NCI-H82 treated with DMSO at 0.1 percent for 48 hours (cell line): Measurements from ENCODE around the gene COPE.

Source experiments
- DNase-seq: peaks from one replicate; lab custom pipeline; 2025; ENCODE audit not compliant: unreplicated experiment; lab: John Stamatoyannopoulos, UW

The COPE gene

DNA sequence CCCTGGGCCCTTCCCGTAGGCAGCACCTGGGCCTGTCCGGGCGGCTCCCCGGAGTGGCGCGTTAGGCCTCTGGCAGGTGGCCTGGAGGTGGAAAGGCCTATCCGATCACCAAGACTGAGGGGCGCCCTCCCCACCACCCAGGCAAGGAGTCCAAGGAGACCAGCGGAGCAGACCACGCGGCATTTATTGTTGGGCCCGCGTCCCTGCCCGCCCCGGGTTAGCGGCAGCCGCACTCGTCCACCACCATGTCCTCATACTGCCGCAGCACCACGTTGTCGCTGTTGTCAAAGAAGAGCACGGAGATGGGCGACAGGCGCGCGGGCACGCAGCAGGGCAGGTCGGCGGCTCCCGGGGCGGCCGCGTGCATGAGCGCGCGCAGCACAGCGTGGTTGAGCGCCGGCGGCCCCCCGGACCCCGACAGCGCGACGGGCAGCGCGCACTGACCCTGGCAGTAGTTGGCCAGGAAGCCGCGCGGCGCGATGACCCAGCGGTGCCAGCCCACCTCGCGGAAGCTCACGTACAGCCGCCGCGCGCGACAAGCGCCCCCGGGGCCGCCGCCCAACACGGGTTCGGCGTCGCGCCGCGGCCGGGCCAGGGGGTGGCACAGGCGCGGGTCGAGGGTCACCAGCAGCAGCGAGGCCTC, 50.7 kb downstream of the COPE start:
- DNase-seq, result no peak

DNA sequence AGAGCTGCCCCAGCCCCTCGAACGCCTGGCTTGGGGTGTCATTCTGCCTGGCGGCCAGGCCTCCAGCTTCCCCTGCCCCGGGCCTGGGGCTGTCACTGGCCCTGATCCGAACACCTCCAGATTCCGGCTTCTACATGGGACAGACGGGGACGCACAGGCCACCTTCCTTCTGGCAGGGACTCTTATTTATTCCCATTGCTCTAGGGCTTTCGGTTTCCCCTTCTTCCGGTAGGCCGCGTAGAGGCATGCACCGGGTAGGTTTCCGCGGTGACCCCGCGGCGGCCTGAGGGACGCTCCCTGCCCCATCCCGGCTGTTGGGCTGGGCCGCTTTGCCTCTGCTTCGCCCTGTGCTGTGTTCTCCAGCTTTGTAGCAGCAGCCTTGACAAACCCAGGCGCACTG, 51.4 kb downstream of the COPE start:
- no peak for DNase-seq

DNA sequence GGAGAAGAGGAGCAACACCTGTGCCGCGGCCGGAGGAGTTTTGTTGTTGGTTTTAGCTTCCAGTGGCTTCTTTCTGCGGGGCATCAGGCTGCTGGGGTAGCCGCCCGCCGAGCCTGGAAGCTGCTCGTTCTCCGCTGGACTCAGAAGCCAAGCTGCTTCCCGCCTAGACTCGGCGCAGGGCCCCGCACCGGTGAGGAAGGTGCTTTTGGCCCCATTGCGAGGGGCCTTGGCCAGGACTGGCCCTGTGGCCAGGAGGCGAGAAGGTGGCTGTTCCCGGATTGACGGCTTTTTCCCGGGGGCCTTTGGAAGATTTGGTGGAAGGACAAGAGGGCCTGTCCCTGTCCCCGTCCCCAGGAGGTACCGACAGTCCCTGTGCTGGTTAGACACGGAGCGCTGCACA, 52.0 kb downstream of the COPE start:
- no peak for DNase-seq

DNA sequence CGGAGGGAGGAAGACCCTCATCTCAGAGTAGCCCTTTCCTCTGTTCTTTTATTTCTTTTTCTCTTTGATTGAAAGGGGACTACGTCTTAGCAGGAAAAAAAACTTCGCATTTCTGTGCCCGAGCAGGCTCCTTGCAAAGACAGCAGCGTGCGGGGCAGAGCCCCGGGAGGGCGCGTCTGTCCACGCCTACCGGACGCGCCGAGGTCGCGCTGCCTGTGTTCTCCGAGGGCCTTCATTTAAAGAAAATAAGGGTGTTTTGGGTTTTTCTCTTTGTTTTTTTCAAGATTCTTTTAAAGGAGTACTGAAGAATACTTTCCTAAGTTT, 52.4 kb downstream of the COPE start:
- DNase-seq, result no peak

DNA sequence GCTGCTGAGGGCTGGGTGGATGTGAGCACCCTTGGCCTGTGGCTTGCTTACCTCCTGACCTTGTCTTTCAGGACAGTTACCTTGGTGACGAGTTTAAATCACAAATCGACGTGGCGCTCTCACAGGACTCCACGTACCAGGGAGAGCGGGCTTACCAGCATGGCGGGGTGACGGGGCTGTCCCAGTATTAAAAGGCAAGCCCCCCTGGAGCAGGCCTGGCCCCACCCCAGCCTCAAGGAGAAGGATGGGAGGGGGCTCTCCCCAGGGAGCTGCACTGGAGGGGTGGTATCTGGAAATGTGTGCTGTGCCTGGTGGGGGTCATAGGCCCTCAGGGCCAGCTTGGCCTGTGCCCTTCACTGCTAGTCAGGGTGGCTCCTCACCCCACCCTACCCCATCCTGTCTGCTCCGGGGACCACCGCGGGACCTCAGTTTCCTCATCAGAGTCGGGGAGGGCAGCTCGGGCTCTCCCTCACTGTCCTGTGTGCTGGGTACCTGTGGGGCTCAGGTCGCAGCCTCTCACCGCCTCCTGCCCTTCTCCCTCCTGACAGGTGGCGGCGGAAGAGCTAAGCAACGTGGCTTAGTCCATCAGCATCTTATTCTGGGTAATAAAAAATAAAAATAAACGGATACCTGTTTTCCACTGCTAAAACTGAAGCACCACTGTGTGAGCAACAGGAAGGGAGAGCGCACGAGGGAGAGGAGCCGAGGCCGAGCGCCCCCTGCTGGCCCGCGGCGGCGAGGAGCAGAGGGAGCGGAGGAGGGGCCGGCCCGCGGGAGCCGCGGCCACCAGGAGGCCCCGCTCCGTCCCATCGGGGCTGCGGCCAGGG, 53.0 kb downstream of the COPE start:
- DNase-seq, result peak; percentile 29

DNA sequence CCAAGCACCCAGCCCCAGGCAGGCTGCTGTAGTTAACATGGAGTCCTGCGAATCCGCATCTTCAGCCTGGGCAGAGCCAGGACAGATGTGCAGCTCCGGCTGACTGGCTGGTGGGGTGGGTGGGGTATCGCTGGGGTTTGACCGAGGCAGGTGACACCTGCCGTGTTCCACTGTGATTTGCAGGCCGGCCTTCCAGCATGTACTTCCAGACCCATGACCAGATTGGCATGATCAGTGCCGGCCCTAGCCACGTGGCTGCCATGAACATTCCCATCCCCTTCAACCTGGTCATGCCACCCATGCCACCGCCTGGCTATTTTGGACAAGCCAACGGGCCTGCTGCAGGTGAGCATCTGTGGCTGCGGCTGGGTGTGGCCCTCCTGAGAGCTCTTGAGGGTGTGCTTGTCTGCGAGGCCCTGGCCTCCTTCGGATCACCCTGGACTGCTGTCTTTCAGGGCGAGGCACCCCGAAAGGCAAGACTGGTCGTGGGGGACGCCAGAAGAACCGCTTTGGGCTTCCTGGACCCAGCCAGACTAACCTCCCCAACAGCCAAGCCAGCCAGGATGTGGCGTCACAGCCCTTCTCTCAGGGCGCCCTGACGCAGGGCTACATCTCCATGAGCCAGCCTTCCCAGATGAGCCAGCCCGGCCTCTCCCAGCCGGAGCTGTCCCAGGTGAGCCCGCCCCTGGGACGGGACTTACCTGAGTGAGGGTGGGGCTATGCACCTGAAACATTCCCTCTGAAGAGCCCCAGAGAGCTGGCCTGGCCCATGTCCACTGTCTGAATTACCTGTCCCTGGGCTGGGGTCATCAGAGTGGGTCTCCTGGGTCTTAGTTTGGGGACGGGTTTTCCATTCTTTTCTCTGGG, 53.8 kb downstream of the COPE start:
- DNase-seq, result no peak

DNA sequence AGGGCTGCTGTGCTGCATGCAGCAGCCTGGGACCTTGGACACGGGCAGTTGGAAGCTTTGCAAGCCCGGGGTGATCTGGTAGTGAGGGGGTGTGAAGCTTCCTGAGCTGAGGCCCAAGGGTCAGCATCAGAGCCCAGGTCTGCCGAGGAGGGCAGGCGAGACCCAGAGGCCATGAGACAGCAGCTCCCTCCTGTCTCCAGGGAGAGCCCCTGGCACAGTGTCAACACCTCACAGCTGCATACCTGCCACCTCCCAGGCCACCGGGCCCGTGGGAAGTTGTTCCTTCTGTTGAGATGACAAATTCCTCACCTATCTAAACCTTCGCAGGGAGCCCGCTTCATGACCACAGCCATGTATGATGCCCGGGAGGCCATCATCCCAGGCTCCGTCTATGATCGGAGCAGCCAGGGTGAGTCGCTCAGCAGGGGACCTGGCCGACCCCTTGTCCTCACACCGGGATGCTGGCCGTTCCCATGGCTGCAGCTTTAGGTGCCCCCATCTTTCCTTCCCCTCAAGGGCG, 55.3 kb downstream of the COPE start:
- no peak for DNase-seq

DNA sequence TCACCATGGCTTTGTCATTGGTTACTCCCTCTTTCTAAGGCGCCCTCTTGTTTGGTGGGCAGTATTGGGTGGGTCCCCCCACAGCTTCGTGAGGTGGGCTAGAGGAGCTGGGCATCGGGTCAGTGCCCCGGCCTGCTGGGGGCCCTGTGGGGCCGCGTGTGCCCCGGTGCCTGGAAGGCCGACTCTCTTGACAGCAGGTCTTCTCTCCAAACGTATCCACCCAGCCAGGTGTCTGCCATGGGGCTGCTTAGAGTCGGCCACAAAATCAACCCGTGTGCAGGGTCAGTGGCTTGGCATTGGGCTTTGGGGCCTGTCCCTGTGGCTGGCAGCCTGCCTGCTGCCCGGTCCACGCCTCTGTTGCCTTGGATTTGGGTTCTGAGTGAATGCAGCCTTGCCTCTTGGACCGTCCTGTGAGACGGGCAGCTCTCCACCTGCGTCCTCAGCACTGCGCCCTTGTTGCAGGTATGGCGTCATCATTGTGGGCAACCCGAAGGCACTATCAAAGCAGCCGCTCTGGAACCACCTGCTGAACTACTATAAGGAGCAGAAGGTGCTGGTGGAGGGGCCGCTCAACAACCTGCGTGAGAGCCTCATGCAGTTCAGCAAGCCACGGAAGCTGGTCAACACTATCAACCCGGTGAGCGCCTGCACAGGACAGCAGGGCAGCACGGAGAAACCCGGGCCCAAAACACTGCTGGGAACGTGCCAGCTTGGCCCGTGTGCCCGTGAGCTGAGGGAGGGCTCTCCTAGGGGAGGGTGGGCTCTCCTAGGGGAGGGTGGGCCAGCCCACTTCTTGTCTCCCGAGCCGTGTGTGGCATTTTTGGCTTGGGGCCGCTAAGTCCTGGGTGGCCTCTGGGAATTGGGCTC, 56.0 kb downstream of the COPE start:
- no peak for DNase-seq

DNA sequence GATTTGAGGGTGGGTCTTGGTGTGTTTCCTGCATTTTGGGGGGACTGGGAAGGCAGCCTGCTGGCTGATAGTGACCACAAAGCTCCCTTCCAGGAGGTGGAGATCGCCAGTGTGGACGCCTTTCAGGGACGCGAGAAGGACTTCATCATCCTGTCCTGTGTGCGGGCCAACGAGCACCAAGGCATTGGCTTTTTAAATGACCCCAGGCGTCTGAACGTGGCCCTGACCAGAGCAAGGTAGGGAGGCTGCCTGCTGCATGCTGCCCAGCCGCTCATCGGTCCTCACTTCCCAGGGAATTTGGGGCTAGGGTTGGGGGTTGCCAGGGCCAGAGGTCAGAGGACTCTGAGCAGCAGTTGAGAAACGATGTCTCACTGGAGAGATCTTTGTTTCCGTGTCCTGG, 57.3 kb downstream of the COPE start:
- DNase-seq, result no peak

DNA sequence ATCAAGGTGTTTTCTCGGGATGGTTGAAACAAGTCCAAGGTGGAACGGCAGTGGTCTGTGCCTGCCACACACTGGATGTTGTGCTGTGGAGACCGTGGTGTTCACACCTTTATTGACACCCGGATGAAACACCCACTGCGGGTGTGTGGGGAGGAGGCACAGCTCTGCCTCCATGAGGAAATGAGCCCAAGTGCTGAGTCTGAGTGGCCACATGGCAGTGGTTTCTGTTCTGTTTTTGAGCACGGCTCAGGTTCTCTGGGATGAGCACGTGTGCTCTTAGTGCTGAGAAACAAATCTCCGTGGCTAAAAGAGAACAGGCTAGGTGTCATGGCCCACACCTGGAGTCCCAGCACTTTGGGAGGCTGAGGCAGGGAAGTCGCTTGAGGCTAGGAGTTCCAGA, 58.0 kb downstream of the COPE start:
- DNase-seq, result no peak

DNA sequence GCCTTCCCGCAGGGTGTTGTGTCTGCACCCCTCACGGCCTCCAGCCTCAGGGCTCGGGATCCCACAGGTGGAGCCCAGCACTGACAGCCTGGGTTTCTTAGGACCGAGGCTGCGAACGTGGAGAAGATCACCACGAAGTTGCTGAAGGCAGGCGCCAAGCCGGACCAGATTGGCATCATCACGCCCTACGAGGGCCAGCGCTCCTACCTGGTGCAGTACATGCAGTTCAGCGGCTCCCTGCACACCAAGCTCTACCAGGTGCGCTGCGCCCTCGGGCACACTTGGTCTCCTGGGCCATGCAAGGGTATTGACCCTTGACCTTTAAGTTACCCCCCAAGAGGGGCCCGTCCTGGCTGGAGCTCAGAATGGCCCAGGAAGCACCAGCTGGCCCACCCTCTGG, 58.5 kb downstream of the COPE start:
- DNase-seq, result no peak

DNA sequence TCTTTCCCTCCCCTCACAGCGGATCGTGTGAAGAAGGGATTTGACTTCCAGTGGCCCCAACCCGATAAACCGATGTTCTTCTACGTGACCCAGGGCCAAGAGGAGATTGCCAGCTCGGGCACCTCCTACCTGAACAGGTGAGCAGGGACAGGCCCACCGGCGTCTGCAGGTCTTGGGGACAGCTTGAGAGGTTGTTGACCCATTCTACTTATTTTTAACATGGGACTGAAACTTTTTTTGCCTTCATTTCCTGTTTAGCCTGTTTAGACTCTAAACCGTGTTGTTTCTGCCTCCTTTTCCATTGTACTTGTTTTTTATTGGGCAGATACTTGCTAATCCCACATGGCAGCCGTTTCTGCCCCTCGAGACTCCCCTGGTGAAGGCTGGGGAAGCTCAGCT, 58.9 kb downstream of the COPE start:
- no peak for DNase-seq

DNA sequence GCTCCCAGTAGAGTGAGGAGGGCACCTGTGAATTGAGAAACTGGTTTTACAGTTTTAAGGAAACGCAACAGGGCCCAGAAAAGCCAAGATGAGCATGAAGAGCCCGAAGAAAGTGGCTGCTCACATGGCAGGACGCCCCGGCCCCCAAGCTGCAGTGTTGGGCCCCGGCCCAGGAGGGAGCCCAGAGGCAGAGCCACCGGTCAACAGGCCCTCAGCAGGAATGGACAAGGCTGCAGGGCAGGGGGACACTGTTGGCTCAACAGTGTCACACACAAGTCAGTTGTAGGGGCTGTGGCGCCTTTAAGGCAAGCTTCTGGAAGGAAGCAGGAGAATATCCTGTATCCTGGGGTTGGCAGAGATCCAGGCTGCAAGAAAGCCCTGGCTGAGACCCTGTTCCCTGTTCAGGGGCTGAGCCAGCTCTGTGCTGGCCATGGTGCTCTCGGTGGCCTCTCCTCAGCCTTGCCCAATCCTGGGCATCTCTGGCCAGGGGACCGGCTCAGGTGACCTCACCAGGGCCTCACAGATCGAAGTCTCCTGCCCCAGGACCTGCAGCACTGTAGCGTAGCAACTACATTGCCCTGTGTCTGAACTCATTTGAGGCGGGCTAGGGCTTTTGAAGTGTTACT, 59.4 kb downstream of the COPE start:
- DNase-seq, result no peak

DNA sequence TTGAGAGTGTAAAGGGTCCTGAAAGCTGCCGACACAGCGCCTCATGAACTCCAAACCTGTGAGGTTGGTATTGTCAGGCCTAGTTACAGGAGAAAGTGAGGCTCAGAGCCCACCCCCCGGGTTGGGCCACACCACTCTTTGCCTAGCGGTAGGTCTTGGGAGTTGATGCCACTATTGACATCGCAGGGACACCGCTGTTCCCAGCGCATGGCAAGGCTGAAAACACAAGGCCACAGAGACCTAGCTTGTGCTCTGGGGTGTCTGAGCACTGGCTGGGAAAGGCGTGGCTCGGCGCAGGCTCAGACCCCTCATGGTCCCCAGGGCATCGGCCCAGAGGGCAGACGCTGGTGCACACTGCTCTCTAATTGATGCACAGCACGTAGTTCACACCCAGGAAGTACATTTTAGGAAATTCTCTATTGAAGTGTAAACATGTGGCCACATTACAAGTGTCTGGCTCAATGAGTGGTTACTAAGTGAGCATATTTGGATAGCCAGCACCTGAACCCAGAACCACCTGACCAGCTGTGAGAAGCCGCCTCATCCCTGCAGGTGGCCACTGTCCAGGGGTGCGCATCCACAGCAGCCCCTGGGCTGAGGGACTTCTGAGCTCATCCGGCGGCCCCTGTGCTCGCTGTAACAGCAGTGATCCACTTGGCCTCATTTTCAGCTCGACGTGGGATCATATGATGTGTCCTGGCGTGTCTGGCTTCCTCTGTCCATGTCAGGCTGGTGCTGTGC, 60.1 kb downstream of the COPE start:
- DNase-seq, result no peak

DNA sequence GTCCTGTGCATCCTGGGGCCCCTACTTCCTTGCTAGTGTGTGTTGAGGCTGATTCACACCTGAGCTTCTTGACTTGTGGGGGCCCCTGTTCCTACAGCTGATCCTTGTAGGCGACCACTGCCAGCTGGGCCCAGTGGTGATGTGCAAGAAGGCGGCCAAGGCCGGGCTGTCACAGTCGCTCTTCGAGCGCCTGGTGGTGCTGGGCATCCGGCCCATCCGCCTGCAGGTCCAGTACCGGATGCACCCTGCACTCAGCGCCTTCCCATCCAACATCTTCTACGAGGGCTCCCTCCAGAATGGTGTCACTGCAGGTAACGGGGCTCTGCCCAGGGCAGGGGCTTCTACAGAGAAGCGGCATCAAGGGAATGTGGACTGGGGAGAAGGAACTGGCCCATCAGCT, 62.0 kb downstream of the COPE start:
- no peak for DNase-seq

DNA sequence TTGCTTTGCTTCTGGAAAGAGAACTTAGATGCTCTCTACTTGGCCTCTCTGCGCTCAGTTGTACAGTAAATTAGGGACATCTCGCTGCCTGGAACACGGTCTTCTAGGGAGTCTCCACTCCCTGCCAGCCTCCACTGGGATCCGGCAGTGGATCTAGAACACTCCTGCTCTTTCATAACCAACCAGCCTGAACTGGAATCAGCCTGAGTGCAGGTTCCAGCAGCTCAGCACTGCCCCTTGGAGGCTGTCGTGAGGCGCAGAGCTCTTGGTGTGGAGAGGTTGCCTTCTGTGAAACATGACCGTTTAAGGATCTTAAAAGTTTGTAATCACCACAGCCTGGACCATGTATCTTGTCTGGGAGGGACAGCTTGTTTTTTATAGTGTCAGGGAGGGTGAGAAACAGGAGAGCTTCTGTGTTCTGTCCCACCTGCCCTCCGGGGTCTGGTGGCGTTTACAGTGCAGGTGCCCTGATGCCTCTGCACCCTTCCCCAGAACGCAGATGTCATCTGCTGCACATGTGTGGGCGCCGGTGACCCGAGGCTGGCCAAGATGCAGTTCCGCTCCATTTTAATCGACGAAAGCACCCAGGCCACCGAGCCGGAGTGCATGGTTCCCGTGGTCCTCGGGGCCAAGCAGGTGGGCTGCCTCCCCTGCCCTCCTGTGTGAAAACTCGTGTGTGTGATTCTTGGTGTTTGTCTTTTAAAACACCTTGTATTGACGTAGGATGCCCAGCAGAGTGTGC, 62.6 kb downstream of the COPE start:
- no peak for DNase-seq

DNA sequence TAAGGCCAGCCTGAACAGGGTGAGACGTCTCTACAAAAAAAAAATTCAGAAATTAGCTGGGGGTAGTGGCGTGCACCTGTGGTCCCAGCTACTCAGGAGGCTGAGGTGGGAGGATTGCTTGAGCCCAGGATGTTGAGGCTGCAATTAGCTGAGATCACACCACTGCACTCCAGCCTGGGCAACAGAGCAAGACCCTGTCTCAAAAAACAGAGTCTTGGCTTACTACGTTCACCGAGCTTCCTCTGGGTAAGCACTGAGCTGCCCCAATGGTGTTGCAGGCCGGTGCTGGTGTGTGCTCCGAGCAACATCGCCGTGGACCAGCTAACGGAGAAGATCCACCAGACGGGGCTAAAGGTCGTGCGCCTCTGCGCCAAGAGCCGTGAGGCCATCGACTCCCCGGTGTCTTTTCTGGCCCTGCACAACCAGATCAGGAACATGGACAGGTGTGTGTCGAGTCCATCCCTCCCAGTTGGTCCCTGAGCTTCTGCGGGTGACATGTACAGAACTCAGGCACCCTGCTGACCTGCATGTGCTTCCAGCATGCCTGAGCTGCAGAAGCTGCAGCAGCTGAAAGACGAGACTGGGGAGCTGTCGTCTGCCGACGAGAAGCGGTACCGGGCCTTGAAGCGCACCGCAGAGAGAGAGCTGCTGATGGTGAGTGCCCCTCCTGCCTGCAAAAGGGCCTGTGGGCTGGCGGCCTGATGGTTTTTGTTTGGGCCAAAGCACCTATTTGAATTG, 63.4 kb downstream of the COPE start:
- DNase-seq, result no peak

DNA sequence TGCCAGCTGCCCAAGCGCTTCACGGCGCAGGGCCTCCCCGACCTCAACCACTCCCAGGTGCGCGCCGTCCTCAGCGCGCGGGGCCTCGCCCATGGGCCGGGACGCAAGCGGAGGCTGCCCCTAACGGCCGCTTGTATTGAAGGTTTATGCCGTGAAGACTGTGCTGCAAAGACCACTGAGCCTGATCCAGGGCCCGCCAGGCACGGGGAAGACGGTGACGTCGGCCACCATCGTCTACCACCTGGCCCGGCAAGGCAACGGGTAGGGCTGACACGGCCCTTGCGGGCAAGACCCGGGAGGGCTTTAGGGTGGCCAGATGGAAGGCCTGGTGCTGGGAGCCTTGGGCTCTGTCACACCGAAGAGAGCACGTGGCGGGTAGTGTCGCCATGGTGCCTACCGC, 64.2 kb downstream of the COPE start:
- DNase-seq, result no peak
